Lung (tissue), 12 donors: ENCODE results near the gene AGXT2. TPM values are rescaled to one million over a fixed set of nuclear protein-coding genes. Genes with fewer than 3 reads are reported as not detected.
"Not testable (repeated sequence)": the region's sequence is repeated elsewhere in the genome, so short reads cannot be mapped to it uniquely, and the experiment has no call there.

Experiments used
- ATAC-seq: fragments of 200-7000 bp; cut with Tn5 transposase; one replicate; pipeline ENCODE4 v1.9.1; 2020; ENCODE audit warnings: moderate number of reproducible peaks; ENCODE audit not compliant: insufficient read depth, low FRiP score
- DNase-seq, 3 donors: peaks; one replicate each; pipeline ENCODE4 v3.0.0-alpha.2; 2013 to 2017
- H3K27ac ChIP-seq, 2 donors: one replicate each; pipeline ENCODE4 v1.5.1; 2013; ENCODE audit warnings: mild to moderate bottlenecking in 2 of 2, moderate library complexity in 2 of 2, control low read depth in 1 of 2, inconsistent platforms in 1 of 2, low read depth in 1 of 2, low read length in 1 of 2
- H3K27me3 ChIP-seq, 3 donors: one replicate each; pipeline ENCODE4 v1.5.1; 2013; ENCODE audit warnings: low read length in 2 of 3; ENCODE audit not compliant: control insufficient read depth in 3 of 3, insufficient read depth in 3 of 3
- H3K36me3 ChIP-seq, 4 donors: one replicate each; pipeline ENCODE4 v1.5.1; 2013; ENCODE audit warnings: low read length in 4 of 4, mild to moderate bottlenecking in 1 of 4, moderate library complexity in 1 of 4; ENCODE audit not compliant: control insufficient read depth in 4 of 4, insufficient read depth in 4 of 4
- H3K4me1 ChIP-seq, 5 donors: one replicate each; pipeline ENCODE4 v1.5.1; 2013; ENCODE audit warnings: low read length in 5 of 5, mild to moderate bottlenecking in 2 of 5, moderate library complexity in 1 of 5; ENCODE audit not compliant: control insufficient read depth in 5 of 5, insufficient read depth in 5 of 5
- H3K4me3 ChIP-seq: one replicate; pipeline ENCODE4 v1.5.1; 2013; ENCODE audit warnings: mild to moderate bottlenecking, control low read depth, moderate library complexity
- H3K9ac ChIP-seq, 2 donors: one replicate each; pipeline ENCODE4 v1.5.1; 2013; ENCODE audit warnings: low read length in 2 of 2, control low read depth in 1 of 2; ENCODE audit not compliant: insufficient read depth in 1 of 2
- H3K9me3 ChIP-seq, 4 donors: one replicate each; pipeline ENCODE4 v1.5.1; 2013; ENCODE audit warnings: low read length in 3 of 4, mild to moderate bottlenecking in 1 of 4, moderate library complexity in 1 of 4; ENCODE audit not compliant: control insufficient read depth in 4 of 4, insufficient read depth in 3 of 4
- WGBS, 2 donors: extraction: QIAGEN DNeasy Blood & Tissue Kit; methylation state at CpG; one replicate each; pipeline ENCODE4 v1.1.7; 2013; 5-methylcytosine and 5-hydroxymethylcytosine counted together
- polyA plus RNA-seq, 2 donors: library from polyadenylated mRNA; stranded (reverse); fragments of 200-250 nt; gene quantifications; one replicate each; pipeline ENCODE4 v1.2.1, GENCODE V29; 2013
- total RNA-seq, 2 donors: library from RNA; depleted of rRNA in 1 of 2; stranded (reverse); fragments of >200 nt in 1 of 2; gene quantifications; one replicate each; pipeline ENCODE4 v1.2.1, GENCODE V29; 2014 to 2021
- TF ChIP-seq, protein P1 (sequence below): IDR thresholded peaks from 2 replicates; pipeline ENCODE4 v1.5.1; 2012; ENCODE audit warnings: mild to moderate bottlenecking; ENCODE audit errors: control extremely low read depth, extremely low read depth
- donor health status: control.
- donor health status: control.
- donor health status: Bipolar disorder and iron deficiency.
- donor health status: healthy.
- donor health status: DM: yes; HTN: yes; CAD: no.

Gene AGXT2
- total and polyA plus RNA-seq, 4 donors: not detected

GRCh38 chr5:34977934-34978613 lies 69.7 kb downstream of the AGXT2 start:
- Histone ChIP-seq H3K27me3 (no peaks in the 10 kb centered on the region), H3K4me3 (no peak overlapping the region), H3K36me3 (no peaks in the 10 kb centered on the region), H3K9me3 (peaks cover 0 to 3% (median 0%) of the 10 kb centered on the region in 4 donors), H3K4me1 (no peaks in the 10 kb centered on the region), H3K9ac (no peak overlapping the region), H3K27ac (no peak overlapping the region)
- WGBS, 2 donors: 45 to 76% methylated on average over 2 of the region's 2 CpGs
- DNase-seq: no peak
- no peak for ATAC-seq
- TF ChIP-seq, protein P1, sequence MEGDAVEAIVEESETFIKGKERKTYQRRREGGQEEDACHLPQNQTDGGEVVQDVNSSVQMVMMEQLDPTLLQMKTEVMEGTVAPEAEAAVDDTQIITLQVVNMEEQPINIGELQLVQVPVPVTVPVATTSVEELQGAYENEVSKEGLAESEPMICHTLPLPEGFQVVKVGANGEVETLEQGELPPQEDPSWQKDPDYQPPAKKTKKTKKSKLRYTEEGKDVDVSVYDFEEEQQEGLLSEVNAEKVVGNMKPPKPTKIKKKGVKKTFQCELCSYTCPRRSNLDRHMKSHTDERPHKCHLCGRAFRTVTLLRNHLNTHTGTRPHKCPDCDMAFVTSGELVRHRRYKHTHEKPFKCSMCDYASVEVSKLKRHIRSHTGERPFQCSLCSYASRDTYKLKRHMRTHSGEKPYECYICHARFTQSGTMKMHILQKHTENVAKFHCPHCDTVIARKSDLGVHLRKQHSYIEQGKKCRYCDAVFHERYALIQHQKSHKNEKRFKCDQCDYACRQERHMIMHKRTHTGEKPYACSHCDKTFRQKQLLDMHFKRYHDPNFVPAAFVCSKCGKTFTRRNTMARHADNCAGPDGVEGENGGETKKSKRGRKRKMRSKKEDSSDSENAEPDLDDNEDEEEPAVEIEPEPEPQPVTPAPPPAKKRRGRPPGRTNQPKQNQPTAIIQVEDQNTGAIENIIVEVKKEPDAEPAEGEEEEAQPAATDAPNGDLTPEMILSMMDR: no peak

- Histone ChIP-seq H3K27me3 (no peaks in the 10 kb centered on the region), H3K4me1 (no peaks in the 10 kb centered on the region), H3K27ac (no peak overlapping the region), H3K9me3 (peaks cover 0 to 3% (median 0%) of the 10 kb centered on the region in 4 donors), H3K4me3 (no peak overlapping the region), H3K36me3 (no peaks in the 10 kb centered on the region), H3K9ac (no peak overlapping the region)
- 83 to 86% methylated on average over 5 of the region's 5 CpGs for WGBS, 2 donors
- TF ChIP-seq, protein P1: no peak
- DNase-seq (no peak), ATAC-seq (no peak)
These were observed 71.4 kb downstream of the AGXT2 start for GRCh38 chr5:34976347-34976746.

DNA sequence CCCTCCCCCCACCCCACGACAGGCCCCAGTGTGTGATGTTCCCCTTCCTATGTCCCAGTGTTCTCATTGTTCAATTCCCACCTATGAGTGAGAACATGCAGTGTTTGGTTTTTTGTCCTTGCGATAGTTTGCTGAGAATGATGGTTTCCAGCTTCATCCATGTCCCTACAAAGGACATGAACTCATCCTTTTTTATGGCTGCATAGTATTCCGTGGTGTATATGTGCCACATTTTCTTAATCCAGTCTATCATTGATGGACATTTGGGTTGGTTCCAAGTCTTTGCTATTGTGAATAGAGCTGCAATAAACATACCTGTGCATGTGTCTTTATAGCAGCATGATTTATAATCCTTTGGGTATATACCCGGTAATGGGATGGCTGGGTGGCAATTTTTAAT lies 76.1 kb downstream of the AGXT2 start:
- not testable (repeated sequence) for H3K36me3 ChIP-seq, H3K27me3 ChIP-seq, H3K9ac ChIP-seq, H3K27ac ChIP-seq, DNase-seq, H3K4me1 ChIP-seq, H3K4me3 ChIP-seq, ATAC-seq, H3K9me3 ChIP-seq
- WGBS, 2 donors: 92 to 95% methylated on average over 2 of the region's 4 CpGs

- no peaks in the 10 kb centered on the region for H3K27me3 ChIP-seq
These were observed 77.2 kb downstream of the AGXT2 start for GRCh38 chr5:34970552-34970951.

More at GRCh38 chr5:34970552-34970951, 77.2 kb downstream of the AGXT2 start:
- Histone ChIP-seq H3K9me3 (peaks cover 0 to 1% (median 0%) of the 10 kb centered on the region in 4 donors), H3K36me3 (peaks cover 0 to 1% (median 0%) of the 10 kb centered on the region in 4 donors), H3K27ac (no peak overlapping the region), H3K9ac (no peak overlapping the region), H3K4me1 (peaks cover 0 to 7% (median 0%) of the 10 kb centered on the region in 5 donors), H3K4me3 (no peak overlapping the region)
- TF ChIP-seq, protein P1: no peak
- 69 to 77% methylated on average over 1 of the region's 1 CpG for WGBS, 2 donors
- DNase-seq (no peak), ATAC-seq (no peak)
